Caco-2 (cell line): ENCODE measurements around the gene ZNF563. TPM values are rescaled to one million over a fixed set of nuclear protein-coding genes. Genes with fewer than 3 reads are reported as not detected.
A peak's percentile ranks its signal among the peaks of the same experiment; 100 is the strongest.

ENCODE experiments used
- Bru-seq: library from RNA; stranded (reverse); fragments of 400-500 nt; gene quantifications from one replicate; lab custom pipeline; 2021; lab: Mats Ljungman, UMichigan
- BruChase-seq, 2 experiments: library from RNA; stranded (reverse); fragments of 400-500 nt; gene quantifications; one replicate each; lab custom pipeline; 2021; lab: Mats Ljungman, UMichigan
- BruUV-seq: library from RNA; stranded (reverse); fragments of 400-500 nt; replicated peaks from 2 replicates; lab custom pipeline; 2021; lab: Mats Ljungman, UMichigan
- CTCF ChIA-PET: fragments of 300-600 bp; sonication (Branson Sonifier 250); formaldehyde crosslinking; loops from one replicate; lab custom pipeline; 2022; ENCODE audit warnings: antibody characterized with exemption; lab: Charles Lee
- POLR2A ChIA-PET: fragments of 300-600 bp; sonication (Branson Sonifier 250); formaldehyde crosslinking; loops from one replicate; lab custom pipeline; 2022; ENCODE audit warnings: antibody characterized with exemption; lab: Charles Lee
- DNase-seq, 2 experiments: peaks; one replicate each; pipeline versions ENCODE4 v3.0.0 to v3.0.0-alpha.2; 2020 to 2022
- H3K27me3 ChIP-seq: replicated peaks from 2 replicates; pipeline ENCODE4 v1.6.0; 2011; ENCODE audit warnings: low read length; ENCODE audit not compliant: control insufficient read depth, insufficient read depth
- H3K36me3 ChIP-seq: 2 replicates; pipeline ENCODE4 v1.5.1; 2011; ENCODE audit warnings: low read length; ENCODE audit not compliant: control insufficient read depth, insufficient read depth
- H3K4me1 ChIP-seq: fragments of 250-450 bp; sonication (Bioruptor Pico); 2 replicates; pipeline ENCODE4 v1.5.1; 2020; ENCODE audit warnings: mild to moderate bottlenecking
- H3K4me3 ChIP-seq: 2 replicates; pipeline ENCODE4 v1.5.1; 2011; ENCODE audit warnings: low read depth, mild to moderate bottlenecking, control low read depth, low read length
- H3K9me3 ChIP-seq: fragments of 250-450 bp; sonication (Bioruptor Pico); 2 replicates; pipeline ENCODE4 v1.5.1; 2020; ENCODE audit warnings: mild to moderate bottlenecking, moderate library complexity
- H3K27ac Mint-ChIP-seq: one replicate; pipeline ENCODE4 v1.8.0; 2022; ENCODE audit warnings: mixed read lengths; ENCODE audit not compliant: unreplicated experiment
- H3K27me3 Mint-ChIP-seq: one replicate; pipeline ENCODE4 v1.8.0; 2022; ENCODE audit warnings: mixed read lengths; ENCODE audit not compliant: insufficient read depth, unreplicated experiment
- H3K36me3 Mint-ChIP-seq: one replicate; pipeline ENCODE4 v1.8.0; 2022; ENCODE audit warnings: mild to moderate bottlenecking, mixed read lengths; ENCODE audit not compliant: insufficient read depth, unreplicated experiment
- H3K4me1 Mint-ChIP-seq: one replicate; pipeline ENCODE4 v1.8.0; 2022; ENCODE audit warnings: low read depth, mixed read lengths; ENCODE audit not compliant: unreplicated experiment
- H3K4me3 Mint-ChIP-seq: one replicate; pipeline ENCODE4 v1.8.0; 2022; ENCODE audit warnings: mild to moderate bottlenecking, moderate library complexity, mixed read lengths; ENCODE audit not compliant: unreplicated experiment
- H3K9me3 Mint-ChIP-seq: one replicate; pipeline ENCODE4 v1.8.0; 2022; ENCODE audit warnings: mixed read lengths; ENCODE audit not compliant: unreplicated experiment
- intact Hi-C: fragments of 100-400 bp; cut with micrococcal nuclease; formaldehyde crosslinking; loops from one replicate; pipeline ENCODE4 v1.10.0; 2022; ENCODE audit not compliant: unreplicated experiment
- long read RNA-seq: library from polyadenylated mRNA; stranded (forward); transcript quantifications from one replicate; pipeline ENCODE4 v2.0.0, GENCODE V29; 2022
- total RNA-seq: library from RNA; stranded (reverse); gene quantifications from 2 replicates; pipeline ENCODE4 v1.2.3, GENCODE V29; 2022
- TF ChIP-seq, protein P1 (sequence below), 2 experiments: fragments of 200-600 bp in 1 of 2; IDR thresholded peaks; 1 replicate in 1 of 2; 2 replicates in 1 of 2; pipeline versions ENCODE4 v1.5.1 to v1.8.0; 2011 to 2022; ENCODE audit warnings: antibody characterized with exemption in 1 of 2, control low read depth in 1 of 2, inconsistent platforms in 1 of 2, low read depth in 1 of 2, low read length in 1 of 2, mild to moderate bottlenecking in 1 of 2, moderate library complexity in 1 of 2; ENCODE audit not compliant: insufficient read depth in 1 of 2, severe bottlenecking in 1 of 2, unreplicated experiment in 1 of 2

The ZNF563 gene
- total RNA-seq (3.0 and 3.4 TPM in 2 replicates), Bru-seq, nascent RNA (percentile 55 among the genes with signal in this experiment), BruChase-seq, experiment 1, labeled RNA remaining after a 2-hour chase (percentile 51 among the genes with signal in this experiment), BruChase-seq, experiment 2, labeled RNA remaining after a 6-hour chase (percentile 46 among the genes with signal in this experiment)
- long read RNA-seq, partial matches to known transcripts: 0 of 4 reads
- long read RNA-seq, other reads (novel, unspliced or antisense): 0 of 4 reads

DNA sequence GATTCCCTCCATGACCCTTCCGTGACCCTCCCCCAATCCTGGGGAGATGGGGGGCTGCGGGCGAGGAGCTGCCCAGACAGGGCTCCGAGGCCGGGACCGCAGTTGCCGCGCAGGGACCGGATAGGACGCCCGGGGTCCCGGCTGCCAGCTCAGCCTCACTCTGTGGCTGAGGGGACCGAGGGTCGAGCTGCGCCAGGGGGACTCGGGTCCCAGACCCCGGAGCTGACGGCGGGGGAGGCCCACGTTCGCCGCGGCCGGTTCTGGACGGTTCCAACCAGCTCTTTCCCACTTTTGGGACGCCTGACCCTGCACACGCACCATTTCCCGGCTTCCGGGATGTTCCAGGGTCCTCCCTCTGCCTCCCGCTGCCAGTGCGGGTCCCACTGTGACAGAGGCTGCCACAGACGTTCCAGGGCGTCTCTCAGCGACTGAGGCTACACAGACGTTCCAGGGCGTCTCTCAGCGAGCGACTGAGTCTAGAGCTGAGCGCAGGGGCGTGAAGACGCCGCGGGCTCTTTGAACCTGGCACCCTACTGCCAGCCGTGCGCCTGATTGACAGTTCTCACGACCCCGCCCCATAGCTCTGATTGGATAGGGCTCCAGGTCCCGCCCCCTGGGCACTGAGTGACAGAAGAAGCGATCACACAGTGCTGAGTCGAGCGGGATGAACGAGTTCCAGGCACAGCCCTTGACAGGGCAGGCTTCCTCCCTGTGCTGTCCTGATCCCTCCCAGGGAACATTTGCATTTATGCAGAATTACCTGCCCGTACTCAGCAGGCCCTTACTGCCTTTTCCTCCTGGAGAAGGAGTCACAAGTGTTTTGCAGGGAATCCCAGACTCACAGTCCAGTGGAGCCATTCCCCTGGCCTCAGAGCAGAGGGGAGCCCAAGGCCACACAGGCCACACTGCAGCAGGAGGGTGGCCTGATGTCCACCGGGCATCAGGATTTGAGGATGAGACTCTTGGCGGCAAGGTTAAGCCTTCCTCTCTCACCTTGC lies at the start of gene ZNF563:
Gene ZNF563 (minus strand): TSS at position 472 of the 998 bp plus-strand sequence. CDS start 151 bp downstream, at position 321.
- TF ChIP-seq, protein P1, sequence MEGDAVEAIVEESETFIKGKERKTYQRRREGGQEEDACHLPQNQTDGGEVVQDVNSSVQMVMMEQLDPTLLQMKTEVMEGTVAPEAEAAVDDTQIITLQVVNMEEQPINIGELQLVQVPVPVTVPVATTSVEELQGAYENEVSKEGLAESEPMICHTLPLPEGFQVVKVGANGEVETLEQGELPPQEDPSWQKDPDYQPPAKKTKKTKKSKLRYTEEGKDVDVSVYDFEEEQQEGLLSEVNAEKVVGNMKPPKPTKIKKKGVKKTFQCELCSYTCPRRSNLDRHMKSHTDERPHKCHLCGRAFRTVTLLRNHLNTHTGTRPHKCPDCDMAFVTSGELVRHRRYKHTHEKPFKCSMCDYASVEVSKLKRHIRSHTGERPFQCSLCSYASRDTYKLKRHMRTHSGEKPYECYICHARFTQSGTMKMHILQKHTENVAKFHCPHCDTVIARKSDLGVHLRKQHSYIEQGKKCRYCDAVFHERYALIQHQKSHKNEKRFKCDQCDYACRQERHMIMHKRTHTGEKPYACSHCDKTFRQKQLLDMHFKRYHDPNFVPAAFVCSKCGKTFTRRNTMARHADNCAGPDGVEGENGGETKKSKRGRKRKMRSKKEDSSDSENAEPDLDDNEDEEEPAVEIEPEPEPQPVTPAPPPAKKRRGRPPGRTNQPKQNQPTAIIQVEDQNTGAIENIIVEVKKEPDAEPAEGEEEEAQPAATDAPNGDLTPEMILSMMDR (IDR thresholded peaks at IDR 0.05; ENCODE audit: insufficient read depth in 1 of 2, low read depth in 1 of 2, low read length in 1 of 2, severe bottlenecking in 1 of 2, unreplicated experiment in 1 of 2): no peak
- H3K27me3 Mint-ChIP-seq: no peaks in the 10 kb centered on the region
- peaks cover 9% of the 10 kb centered on the region for H3K36me3 Mint-ChIP-seq
- Histone ChIP-seq H3K4me1 (peaks cover 14% of the 10 kb centered on the region), H3K9me3 (peaks cover 3% of the 10 kb centered on the region; the same call in 1 of the 2 replicates), H3K27me3 (no peaks in the 10 kb centered on the region), H3K4me3 (peak within 1 kb of the TSS; percentile 87), H3K36me3 (no peaks in the 10 kb centered on the region)
- peak within 1 kb of the TSS; percentile 92 for H3K4me3 Mint-ChIP-seq
- BruUV-seq: no TSS peak
- intact Hi-C loops: loop anchor here (1.0 to 2.0 kb wide), 2 partner anchors 32 to 39 kb away; partner anchors contain the start of genes ZNF44 and ZNF442
- peak within 1 kb of the TSS; percentile 92 for H3K27ac Mint-ChIP-seq
- CTCF ChIA-PET: interaction anchor here (0.5 to 1.0 kb wide), 3 partner anchors 32 to 329 kb away, joined by 3 to 4 read pairs (median 3); partner anchors contain the start of gene ZNF442
- peaks cover 9% of the 10 kb centered on the region for H3K9me3 Mint-ChIP-seq
- peaks cover 9% of the 10 kb centered on the region for H3K4me1 Mint-ChIP-seq
- POLR2A ChIA-PET: interaction anchor here (0.5 to 2.5 kb wide), 6 partner anchors 32 to 193 kb away, joined by 3 to 18 read pairs (median 4); partner anchors contain the start of genes ZNF136, ZNF20, ZNF44 and ZNF442
- peak; percentile 95 for DNase-seq

DNA sequence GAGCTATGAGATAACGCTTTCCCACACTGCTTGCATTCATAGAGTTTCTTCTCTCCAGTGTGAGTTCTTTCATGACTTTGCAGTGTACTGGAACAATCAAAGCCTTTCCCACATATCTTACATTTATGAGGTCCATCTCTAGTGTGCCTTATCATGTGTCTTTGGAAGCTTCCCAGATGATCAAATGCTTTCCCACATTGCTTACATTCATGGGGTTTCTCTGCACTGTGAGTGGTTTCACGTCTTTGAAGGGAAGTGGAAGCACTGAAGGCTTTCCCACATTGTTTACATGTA lies 47.0 kb upstream of the ZNF563 start:
- no peaks in the 10 kb centered on the region for H3K27me3 Mint-ChIP-seq
- intact Hi-C loops: no loop called here
- peaks cover 46% of the 10 kb centered on the region for H3K9me3 Mint-ChIP-seq
- no peak for DNase-seq
- H3K27ac Mint-ChIP-seq: no peak overlapping the region
- H3K4me1 ChIP-seq: no peaks in the 10 kb centered on the region
- no peaks in the 10 kb centered on the region; the same call in 1 of the 2 replicates for H3K9me3 ChIP-seq
- CTCF ChIA-PET: no interaction called here
- H3K36me3 ChIP-seq: no peaks in the 10 kb centered on the region
- H3K4me3 ChIP-seq: no peak overlapping the region
- peaks cover 5% of the 10 kb centered on the region for H3K36me3 Mint-ChIP-seq
- TF ChIP-seq, protein P1 (IDR thresholded peaks at IDR 0.05; ENCODE audit: insufficient read depth in 1 of 2, low read depth in 1 of 2, low read length in 1 of 2, severe bottlenecking in 1 of 2, unreplicated experiment in 1 of 2): no peak
- no peaks in the 10 kb centered on the region for H3K27me3 ChIP-seq
- no TSS peak for BruUV-seq
- POLR2A ChIA-PET: no interaction called here
- no peak overlapping the region for H3K4me3 Mint-ChIP-seq
- H3K4me1 Mint-ChIP-seq: no peaks in the 10 kb centered on the region
